GM21515 (cell line): ENCODE results near the gene NFKBIL1.
"Not testable (repeated sequence)": the region's sequence is repeated elsewhere in the genome, so short reads cannot be mapped to it uniquely, and the experiment has no call there.

Source experiments
- ATAC-seq: cut with Tn5 transposase; IDR thresholded peaks from one replicate; pipeline ENCODE4 v1.9.1; 2021; ENCODE audit not compliant: unreplicated experiment

The NFKBIL1 gene

DNA sequence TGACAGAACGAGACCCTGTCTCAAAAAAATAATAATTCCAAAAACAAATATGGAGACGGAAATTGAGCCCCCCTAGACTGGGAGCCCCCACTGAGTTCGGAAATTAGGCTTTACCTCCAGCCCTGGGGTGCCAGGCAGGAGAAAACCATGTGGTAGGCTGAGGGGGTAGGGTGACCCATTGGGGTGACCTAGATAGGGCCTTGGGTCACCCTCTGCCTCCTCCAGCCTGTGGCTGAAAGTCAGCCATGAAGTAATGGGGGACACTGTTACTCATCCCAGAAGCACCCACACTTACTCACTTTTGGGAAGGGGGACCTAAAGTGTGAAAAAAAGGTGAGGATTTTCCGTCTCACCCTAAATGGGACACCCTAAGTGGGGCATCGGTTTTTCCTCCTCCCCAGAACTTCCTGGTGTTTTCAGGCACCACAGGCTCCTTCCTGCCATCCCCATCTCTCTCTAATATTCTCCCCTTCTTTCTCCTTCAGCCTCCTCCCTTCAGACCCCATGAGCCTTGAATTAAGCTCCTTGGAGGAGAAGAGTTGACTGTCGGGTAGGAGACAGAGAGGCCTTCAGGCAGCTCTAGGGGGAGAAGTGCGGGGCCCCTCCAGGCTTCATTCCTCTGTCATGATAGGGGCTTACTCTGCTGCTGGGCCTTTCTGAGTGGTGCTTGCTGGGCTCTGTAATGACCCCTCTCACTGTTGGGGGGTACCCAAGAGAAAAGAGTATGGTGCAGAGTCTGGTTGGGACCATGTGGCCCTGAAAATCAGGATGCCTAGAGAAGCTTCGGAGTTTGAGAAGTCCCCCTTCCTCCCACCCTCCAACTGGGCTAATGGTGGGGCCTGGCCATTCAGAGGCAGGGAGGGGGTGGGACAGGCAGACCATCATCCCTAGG lies 32.4 kb downstream of the NFKBIL1 start:
- no peak for ATAC-seq

- ATAC-seq: no peak
Measured at GRCh38 chr6:31580438-31580740, 33.0 kb downstream of the NFKBIL1 start.

GRCh38 chr6:31580807-31581433 lies 33.5 kb downstream of the NFKBIL1 start:
- ATAC-seq: peak; percentile 51

- ATAC-seq: no peak
Measured at GRCh38 chr6:31581434-31582229, 34.2 kb downstream of the NFKBIL1 start.

DNA sequence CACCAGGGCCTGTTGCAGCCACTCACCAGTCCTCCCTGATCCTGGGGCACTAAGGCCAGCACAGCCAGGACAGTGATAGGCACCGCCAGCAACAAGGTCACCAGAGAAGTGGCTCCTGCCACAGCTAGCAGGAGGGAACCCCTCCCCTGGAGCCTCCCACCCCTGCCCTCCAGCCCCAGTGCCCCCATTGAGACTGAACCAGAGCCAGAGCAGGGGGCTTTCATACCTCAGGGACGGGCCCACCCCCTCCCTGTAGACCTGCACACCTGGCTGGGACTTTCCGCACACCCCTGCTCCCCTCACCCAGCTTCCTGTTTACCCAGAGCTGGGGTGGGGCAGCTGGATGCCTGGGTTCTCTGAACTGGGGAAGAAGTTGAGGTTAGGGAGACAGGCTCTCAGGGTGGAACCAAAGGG lies 34.8 kb downstream of the NFKBIL1 start, which contains the start of gene LTB:
LTB (minus strand) TSS at position 195 of the 414 bp plus-strand sequence; CDS start at position 188, 7 bp downstream.
- ATAC-seq: no peak

DNA sequence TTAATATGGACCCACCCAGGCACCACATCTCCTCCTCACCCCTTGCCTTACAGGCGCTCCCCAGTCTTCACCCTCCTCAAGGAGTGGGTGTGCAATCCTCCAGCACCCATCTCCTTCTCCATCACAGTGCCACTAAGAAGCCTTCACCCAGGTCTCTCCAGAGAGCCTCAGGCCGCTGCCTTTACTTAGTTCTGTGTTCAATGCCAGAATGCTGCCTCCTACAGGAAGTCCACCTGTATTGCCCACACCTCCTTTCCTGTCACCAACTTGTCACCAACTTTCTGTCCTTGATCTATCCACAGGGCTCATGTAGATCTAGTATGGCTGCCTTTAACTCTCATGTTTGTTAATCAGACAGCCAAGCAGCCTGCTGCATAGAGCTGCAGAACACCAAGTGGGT lies 38.1 kb downstream of the NFKBIL1 start:
- no peak for ATAC-seq

DNA sequence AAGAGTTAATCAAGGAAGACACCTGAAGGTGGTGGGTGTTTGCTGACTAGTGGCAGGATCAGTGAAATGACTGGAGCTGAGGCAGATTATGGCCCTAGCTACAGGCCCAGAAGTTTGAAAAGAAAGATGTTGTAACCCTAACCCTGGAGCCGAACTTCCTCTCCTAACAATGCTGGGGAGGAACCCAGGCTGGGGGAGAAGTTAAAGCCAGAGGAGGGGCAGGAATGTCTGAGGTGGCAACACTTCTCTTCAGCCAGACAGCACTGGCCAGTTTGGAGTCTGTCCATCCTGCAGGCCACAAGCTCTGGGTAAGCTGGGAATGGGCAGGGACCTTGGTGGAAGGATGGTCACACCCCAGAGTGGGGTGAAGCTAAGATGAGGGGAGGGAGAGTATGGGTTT lies 38.6 kb downstream of the NFKBIL1 start, which contains the start of gene LST1:
LST1 (plus strand) TSS at position 270 of the 400 bp plus-strand sequence. CDS start 1,023 bp downstream, outside the sequence.
- ATAC-seq: no peak

DNA sequence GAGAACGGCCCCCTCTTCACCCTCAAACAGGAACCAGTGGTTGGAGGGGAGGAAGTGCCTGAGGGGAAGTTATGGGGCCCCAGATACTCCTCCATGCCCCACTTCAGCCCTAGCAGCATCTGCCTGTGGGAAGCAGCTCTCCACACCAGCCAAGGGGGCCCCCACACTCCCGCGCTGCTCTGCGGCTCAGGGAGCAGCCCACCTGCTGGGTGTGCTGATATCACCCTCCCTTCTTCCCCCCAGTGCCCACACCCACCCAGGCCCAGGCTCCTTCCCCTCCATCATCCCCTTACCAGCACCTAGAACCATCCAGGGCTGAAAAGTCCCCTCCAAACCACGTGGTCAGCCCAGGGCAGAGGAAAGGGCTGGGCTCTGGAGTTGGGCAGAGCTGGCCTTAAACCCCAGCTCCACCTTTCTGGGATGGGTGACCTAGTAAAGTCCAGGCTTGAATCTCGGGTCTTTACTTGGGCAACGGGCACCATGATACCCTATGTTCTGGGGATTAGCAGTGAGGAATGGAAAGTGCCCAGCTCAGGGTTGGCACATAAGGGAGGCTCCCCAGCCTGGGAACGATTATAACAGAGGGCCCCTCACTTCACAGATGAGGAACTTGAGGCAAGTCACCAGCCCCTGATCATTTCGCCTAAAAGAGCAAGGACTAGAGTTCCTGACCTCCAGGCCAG lies 39.3 kb downstream of the NFKBIL1 start:
- no peak for ATAC-seq

- no peak for ATAC-seq
Measured at GRCh38 chr6:31587791-31588777, 40.7 kb downstream of the NFKBIL1 start.

- ATAC-seq: no peak
Measured at GRCh38 chr6:31588871-31589650, 41.7 kb downstream of the NFKBIL1 start.

DNA sequence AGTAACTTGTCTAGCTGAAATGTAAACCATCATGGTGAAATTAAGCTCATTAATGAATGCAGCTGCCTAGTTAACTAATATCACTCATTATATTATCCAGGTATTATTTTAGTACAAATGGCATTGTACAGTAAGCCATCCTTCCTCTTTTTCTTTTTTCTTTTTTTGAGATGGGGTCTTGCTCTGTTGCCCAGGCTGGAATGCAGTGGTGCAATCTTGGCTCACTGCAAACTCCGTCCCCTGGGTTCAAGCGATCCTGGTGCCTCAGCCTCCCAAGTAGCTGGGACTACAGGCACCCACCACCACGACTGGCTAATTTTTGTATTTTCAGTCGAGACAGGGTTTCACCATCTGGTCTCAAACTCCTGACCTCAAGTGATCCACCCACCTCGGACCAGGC lies 43.3 kb downstream of the NFKBIL1 start:
- ATAC-seq: not testable (repeated sequence)

GRCh38 chr6:31592396-31592771 lies 45.0 kb downstream of the NFKBIL1 start:
- ATAC-seq: no peak

GRCh38 chr6:31597006-31597405 lies 49.6 kb downstream of the NFKBIL1 start:
- ATAC-seq: no peak

GRCh38 chr6:31607317-31607716 lies 59.9 kb downstream of the NFKBIL1 start:
- ATAC-seq: no peak
